Measurements from ENCODE around the gene CRKL.

Gene CRKL

DNA sequence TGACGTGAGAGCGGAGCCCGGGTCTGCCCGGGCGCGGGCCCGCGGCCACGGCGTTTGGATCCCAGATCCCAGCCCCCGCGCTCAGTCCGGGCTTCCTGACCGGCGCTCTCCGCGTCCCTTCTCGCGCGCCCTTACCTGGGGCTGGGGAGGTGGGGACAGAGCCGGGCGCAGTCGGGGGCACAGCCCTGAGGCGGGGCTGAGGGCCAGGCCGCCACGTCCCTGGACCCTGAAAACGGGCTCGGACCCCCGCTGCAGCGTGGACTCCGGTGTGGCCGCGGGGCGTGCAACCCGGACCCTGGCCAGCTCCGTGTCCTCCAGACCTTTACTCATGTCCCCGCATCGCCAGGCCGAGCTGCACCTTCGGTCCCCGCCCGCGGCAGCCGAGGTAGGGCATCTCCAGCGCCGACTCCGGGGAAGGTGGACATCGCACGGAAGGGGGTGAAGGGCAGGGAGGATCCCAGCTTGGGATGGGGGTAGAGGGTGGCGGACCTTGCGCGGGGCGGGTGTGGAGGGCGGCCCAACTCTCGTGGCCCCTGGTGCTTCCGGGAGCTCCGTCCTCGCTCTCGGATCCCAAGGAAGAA lies 40.0 kb downstream of the CRKL start:
- peak; percentile 7 for TF ChIP-seq CTCF (IDR thresholded peaks at IDR 0.05; ENCODE audit: low read depth, low read length, missing control alignments)
- Histone ChIP-seq H3K27ac (no peak overlapping the region), H3K36me3 (replicated peaks) (peaks cover 13% of the 10 kb centered on the region), H3K27me3 (replicated peaks) (no peaks in the 10 kb centered on the region), H3K4me3 (ENCODE audit: low read depth, low read length) (peak overlapping the region; percentile 68)
- in situ Hi-C loops (cut with HindIII; ENCODE audit: low pct_ligation_motif_present, low sequenced_read_pairs) = no loop called here
- no peak for DNase-seq

DNA sequence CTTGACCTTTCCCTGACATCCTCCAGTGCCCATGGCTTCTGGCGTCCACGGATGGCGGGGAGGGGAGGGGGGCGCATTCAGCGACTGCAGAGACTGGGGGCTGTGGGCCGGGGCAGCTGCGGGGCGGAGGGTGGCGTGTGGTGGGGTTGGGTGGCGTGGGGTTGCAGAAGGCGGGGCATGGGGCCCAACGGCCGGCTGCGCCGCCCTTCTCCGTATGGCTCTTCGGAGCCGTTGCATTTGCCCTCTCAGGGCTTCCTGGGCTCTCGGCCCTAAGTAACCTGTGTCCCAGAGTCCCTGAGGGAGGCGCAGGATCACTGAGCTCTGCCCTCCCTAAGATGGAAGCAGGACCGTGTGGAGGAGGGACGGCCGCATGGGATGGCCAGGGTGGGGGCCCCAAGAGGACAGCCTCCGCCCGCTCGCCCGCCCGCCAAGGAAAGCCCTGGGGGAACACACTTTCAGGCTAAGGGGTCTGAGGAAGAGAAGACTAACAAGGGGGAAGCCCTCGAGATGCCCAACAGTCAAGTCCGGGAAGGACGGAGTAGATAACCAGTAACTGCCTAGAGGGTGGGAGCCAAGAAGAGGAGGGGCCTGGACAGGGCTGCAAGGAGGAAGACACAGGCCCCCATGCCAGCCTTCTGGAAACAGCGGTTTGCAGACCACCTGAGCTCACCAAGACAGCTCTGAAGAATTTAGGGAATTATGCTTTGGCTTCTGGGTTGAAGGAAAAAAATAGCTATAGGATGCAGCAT lies 40.6 kb downstream of the CRKL start:
- no peak for DNase-seq
- no peak for TF ChIP-seq CTCF (IDR thresholded peaks at IDR 0.05; ENCODE audit: low read depth, low read length, missing control alignments)
- no peak overlapping the region for H3K27ac ChIP-seq
- peaks cover 8% of the 10 kb centered on the region for H3K36me3 ChIP-seq (replicated peaks)
- peak overlapping the region; percentile 68 for H3K4me3 ChIP-seq (ENCODE audit: low read depth, low read length)
- in situ Hi-C loops (cut with HindIII; ENCODE audit: low pct_ligation_motif_present, low sequenced_read_pairs) = no loop called here
- no peaks in the 10 kb centered on the region for H3K27me3 ChIP-seq (replicated peaks)

DNA sequence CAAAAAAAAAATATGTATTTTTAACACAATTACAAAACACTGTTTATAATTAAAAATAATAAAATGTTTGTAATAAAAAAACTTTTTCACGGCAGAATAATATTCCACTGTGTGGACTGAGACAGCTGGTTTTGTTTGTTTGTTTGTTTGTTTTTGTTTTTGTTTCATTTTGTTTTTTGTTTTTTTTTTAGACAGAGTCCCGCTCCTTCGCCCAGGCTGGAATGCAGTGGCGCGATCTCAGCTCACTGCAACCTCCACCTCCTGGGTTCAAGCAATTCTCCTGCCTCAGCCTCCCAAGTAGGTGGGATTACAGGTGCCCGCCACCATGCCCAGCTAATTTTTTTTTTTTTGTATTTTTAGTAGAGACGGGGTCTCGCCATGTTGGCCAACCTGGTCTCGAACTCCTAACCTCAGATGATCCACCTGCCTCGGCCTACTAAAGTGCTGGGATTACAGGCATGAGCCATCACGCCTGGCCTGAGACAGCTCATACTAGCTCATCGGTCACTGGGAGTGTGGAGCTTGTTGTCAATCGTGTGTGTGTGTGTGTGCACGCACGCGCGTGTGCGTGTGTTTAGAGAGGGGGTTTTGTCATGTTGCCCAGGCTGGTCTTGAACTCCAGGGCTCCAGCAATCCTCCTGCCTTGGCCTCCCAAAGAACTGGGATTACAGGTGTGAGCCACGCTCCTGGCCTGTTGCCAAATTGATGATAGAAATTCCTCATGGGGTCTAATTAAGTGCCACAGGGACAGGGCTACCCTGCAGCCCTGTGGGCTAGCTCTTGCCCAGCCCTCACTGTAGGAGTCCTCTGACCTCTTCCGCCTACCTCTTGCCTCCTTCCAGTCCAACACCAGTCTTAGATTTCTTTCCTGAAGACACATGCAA lies 42.6 kb downstream of the CRKL start:
- DNase-seq = no peak
- no peaks in the 10 kb centered on the region for H3K36me3 ChIP-seq (replicated peaks)
- in situ Hi-C loops (cut with HindIII; ENCODE audit: low pct_ligation_motif_present, low sequenced_read_pairs) = no loop called here
- no peak overlapping the region for H3K4me3 ChIP-seq (ENCODE audit: low read depth, low read length)
- H3K27me3 ChIP-seq (replicated peaks) = peaks cover 6% of the 10 kb centered on the region
- no peak overlapping the region for H3K27ac ChIP-seq
- no peak for TF ChIP-seq CTCF (IDR thresholded peaks at IDR 0.05; ENCODE audit: low read depth, low read length, missing control alignments)

DNA sequence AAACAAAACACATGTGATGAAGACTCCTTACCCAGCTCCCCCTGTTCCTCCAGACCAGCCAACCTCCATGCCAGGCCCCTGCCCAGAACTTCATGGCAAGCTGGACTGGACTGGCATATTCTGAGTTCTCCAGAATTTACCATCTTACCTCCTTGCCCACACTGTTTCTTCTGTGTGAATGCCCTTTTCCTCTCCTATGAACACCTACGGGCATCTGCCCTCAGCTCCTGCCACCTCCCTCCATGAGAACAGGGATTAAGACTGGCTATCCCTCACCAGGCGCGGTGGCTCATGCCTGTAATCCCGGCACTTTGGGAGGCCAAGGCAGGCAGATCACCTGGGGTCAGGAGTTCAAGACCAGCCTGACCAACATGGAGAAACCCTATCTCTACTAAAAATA lies 43.4 kb downstream of the CRKL start:
- peaks cover 11% of the 10 kb centered on the region for H3K27me3 ChIP-seq (replicated peaks)
- TF ChIP-seq CTCF (IDR thresholded peaks at IDR 0.05; ENCODE audit: low read depth, low read length, missing control alignments) = no peak
- DNase-seq = no peak
- in situ Hi-C loops (cut with HindIII; ENCODE audit: low pct_ligation_motif_present, low sequenced_read_pairs) = no loop called here
- H3K27ac ChIP-seq = no peak overlapping the region
- H3K4me3 ChIP-seq (ENCODE audit: low read depth, low read length) = no peak overlapping the region
- no peaks in the 10 kb centered on the region for H3K36me3 ChIP-seq (replicated peaks)

DNA sequence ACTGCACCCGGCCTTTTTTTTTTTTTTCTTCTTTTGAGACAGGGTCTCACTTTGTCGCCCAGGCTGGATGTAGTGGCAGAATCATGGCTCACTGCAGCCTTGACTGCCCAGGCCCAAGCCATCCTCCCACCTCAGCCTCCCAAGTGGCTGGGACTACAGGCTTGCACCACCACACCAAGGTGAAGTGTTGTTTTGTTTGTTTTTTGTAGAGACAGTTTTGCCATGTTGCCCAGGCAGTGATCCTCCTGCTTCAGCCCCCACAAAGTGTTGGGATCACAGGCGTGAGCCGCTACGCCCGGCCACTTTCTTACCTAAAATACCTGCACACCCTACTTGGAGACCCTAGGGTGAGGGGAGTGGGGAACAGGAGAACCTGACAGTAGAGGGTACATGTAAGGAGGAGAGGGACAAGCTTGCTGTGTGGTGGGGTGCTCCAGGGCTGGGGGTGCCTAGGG lies 45.3 kb downstream of the CRKL start:
- DNase-seq = no peak
- H3K4me3 ChIP-seq (ENCODE audit: low read depth, low read length) = no peak overlapping the region
- no peak overlapping the region for H3K27ac ChIP-seq
- in situ Hi-C loops (cut with HindIII; ENCODE audit: low pct_ligation_motif_present, low sequenced_read_pairs) = no loop called here
- no peaks in the 10 kb centered on the region for H3K36me3 ChIP-seq (replicated peaks)
- peaks cover 17% of the 10 kb centered on the region for H3K27me3 ChIP-seq (replicated peaks)
- no peak for TF ChIP-seq CTCF (IDR thresholded peaks at IDR 0.05; ENCODE audit: low read depth, low read length, missing control alignments)

Measured in brain microvascular endothelial cell (primary cell).